Measurements from ENCODE around the gene ZNF527. TPM values are rescaled to one million over a fixed set of nuclear protein-coding genes. Genes with fewer than 3 reads are reported as not detected.
"Not testable (repeated sequence)": the region's sequence is repeated elsewhere in the genome, so short reads cannot be mapped to it uniquely, and the experiment has no call there.

The ZNF527 gene
- total and polyA plus RNA-seq, 8 donors: 4.3 to 11.9 (median 10.7) TPM

GRCh38 chr19:37401078-37401477 is 30.2 kb downstream of the ZNF527 start:
- no peak for DNase-seq
- Histone ChIP-seq H3K27ac (no peak overlapping the region), H3K4me3 (no peak overlapping the region), H3K4me1 (no peaks in the 10 kb centered on the region), H3K36me3 (no peaks in the 10 kb centered on the region), H3K9me3 (peaks cover 0 to 100% of the 10 kb centered on the region in 2 donors), H3K27me3 (no peaks in the 10 kb centered on the region)
- no peak for ATAC-seq
- intact Hi-C loops (cut with DNase I): no loop called here
- TF ChIP-seq CTCF (IDR thresholded peaks at IDR 0.05): no peak

DNA sequence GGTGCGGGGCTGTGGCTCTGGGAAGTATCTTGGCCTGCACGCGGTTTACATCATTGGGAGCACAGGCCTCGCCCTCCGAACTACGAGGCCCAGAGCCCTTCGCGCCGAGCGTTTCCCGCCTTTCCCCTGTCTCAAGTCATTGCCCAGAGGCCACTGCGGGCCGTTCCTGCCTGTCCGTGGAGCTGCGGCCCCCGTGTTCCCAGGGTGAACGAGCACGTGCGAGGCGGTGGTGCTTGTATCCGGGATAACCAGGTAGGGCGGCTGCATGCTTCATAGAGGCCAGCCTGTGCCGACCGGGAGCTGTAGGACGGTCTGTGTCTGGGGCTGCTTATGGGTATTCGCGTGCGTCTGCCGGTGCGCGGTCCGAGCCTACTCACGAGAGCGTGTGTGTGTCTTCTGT is 32.5 kb downstream of the ZNF527 start:
- intact Hi-C loops (cut with DNase I): no loop called here
- H3K27ac ChIP-seq: no peak overlapping the region
- no peaks in the 10 kb centered on the region for H3K4me1 ChIP-seq
- ATAC-seq (no peak), DNase-seq (no peak)
- TF ChIP-seq CTCF (IDR thresholded peaks at IDR 0.05): no peak
- H3K4me3 ChIP-seq: no peak overlapping the region
- peaks cover 0 to 99% of the 10 kb centered on the region in 2 donors for H3K9me3 ChIP-seq
- no peaks in the 10 kb centered on the region for H3K36me3 ChIP-seq
- no peaks in the 10 kb centered on the region for H3K27me3 ChIP-seq

DNA sequence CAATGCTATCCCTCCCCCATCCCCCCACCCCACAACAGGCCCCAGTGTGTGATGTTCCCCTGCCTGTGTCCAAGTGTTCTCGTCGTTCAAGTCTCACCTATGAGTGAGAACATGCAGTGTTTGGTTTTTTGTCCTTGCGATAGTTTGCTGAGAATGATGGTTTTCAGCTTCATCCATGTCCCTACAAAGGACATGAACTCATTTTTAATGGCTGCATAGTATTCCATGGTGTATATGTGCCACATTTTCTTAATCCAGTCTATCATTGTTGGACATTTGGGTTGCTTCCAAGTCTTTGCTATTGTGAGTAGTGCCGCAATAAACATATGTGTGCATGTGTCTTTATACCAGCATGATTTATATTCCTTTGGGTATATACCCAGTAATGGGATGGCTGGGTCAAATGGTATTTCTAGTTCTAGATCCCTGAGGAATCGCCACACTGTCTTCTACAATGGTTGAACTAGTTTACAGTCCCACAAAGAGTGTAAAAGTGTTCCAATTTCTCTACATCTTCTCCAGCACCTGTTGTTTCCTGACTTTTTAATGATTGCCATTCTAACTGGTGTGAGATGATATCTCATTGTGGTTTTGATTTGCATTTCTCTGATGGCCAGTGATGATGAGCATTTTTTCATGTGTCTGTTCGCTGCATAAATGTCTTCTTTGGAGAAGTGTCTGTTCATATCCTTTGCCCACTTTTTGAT is 35.4 kb downstream of the ZNF527 start:
- H3K36me3 ChIP-seq; ATAC-seq; H3K27ac ChIP-seq; H3K4me3 ChIP-seq; H3K4me1 ChIP-seq; DNase-seq; H3K27me3 ChIP-seq; intact Hi-C loops (cut with DNase I): not testable (repeated sequence)
- peaks cover 7 to 99% of the 10 kb centered on the region in 2 donors for H3K9me3 ChIP-seq

DNA sequence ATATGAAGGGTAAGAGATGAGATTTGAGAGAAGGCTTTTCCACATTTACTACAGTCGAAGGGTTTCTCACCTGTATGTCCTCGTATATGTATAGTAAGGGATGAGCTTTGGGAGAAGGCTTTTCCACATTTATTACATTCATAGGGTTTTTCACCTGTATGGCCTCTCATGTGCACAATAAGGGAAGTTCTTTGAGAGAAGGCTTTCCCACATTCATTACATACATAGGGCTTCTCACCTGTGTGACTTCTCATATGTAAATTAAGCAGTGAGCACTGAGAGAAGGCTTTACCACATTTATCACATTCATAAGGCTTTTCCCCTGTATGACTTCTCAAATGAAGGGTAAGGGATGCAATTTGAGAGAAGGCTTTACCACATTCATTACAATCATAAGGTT is 41.8 kb downstream of the ZNF527 start:
- no peak for TF ChIP-seq CTCF (IDR thresholded peaks at IDR 0.05)
- H3K4me1 ChIP-seq: no peaks in the 10 kb centered on the region
- ATAC-seq (no peak), DNase-seq (no peak)
- no peaks in the 10 kb centered on the region for H3K27me3 ChIP-seq
- no peak overlapping the region for H3K4me3 ChIP-seq
- H3K27ac ChIP-seq: no peak overlapping the region
- peaks cover 0 to 45% of the 10 kb centered on the region in 2 donors for H3K36me3 ChIP-seq
- H3K9me3 ChIP-seq: peaks cover 31 to 100% of the 10 kb centered on the region in 2 donors
- intact Hi-C loops (cut with DNase I): no loop called here

- no peak for TF ChIP-seq CTCF (IDR thresholded peaks at IDR 0.05)
- H3K27ac ChIP-seq: no peak overlapping the region
- H3K4me3 ChIP-seq: no peak overlapping the region
- no peak for DNase-seq
- intact Hi-C loops (cut with DNase I): no loop called here
- H3K36me3 ChIP-seq: peaks cover 0 to 50% of the 10 kb centered on the region in 2 donors
- ATAC-seq: no peak
- H3K9me3 ChIP-seq: peaks cover 31 to 100% of the 10 kb centered on the region in 2 donors
- no peaks in the 10 kb centered on the region for H3K4me1 ChIP-seq
- no peaks in the 10 kb centered on the region for H3K27me3 ChIP-seq
Observed at GRCh38 chr19:37413313-37414084, 42.6 kb downstream of the ZNF527 start.

Other genes with a start within 250 kb of the ZNF527 start
- gene ZNF585A, start 198.4 kb upstream of the ZNF527 start, total RNA-seq: 1 to 10 TPM; 9.6 to 9.9 TPM
- 10 to 100 TPM; 13.0 to 17.5 (median 15.6) TPM for gene ZNF585A, start 198.4 kb upstream of the ZNF527 start, polyA plus RNA-seq (ENCODE audit: insufficient read length in 6 of 6)
- gene ZNF585B, start 160.6 kb upstream of the ZNF527 start, total RNA-seq: 10 to 100 TPM; 11.6 to 16.6 TPM
- 10 to 100 TPM; 17.2 to 23.8 (median 19.8) TPM for gene ZNF585B, start 160.6 kb upstream of the ZNF527 start, polyA plus RNA-seq (ENCODE audit: insufficient read length in 6 of 6)
- 1 to 10 TPM; 5.5 to 7.0 TPM for gene ZNF383, start 152.9 kb upstream of the ZNF527 start, total RNA-seq
- gene ZNF383, start 152.9 kb upstream of the ZNF527 start, polyA plus RNA-seq (ENCODE audit: insufficient read length in 6 of 6): 10 to 100 TPM; 14.2 to 19.2 (median 15.9) TPM
- 1 to 10 TPM; 3.5 to 4.6 TPM for gene ZNF569, start 96.3 kb downstream of the ZNF527 start, total RNA-seq
- gene ZNF569, start 96.3 kb downstream of the ZNF527 start, polyA plus RNA-seq (ENCODE audit: insufficient read length in 6 of 6): 10 to 100 TPM in 3 of 6 donors, 1 to 10 TPM in 3; 9.1 to 15.5 (median 10.4) TPM
- gene ZNF570, start 98.3 kb downstream of the ZNF527 start, total RNA-seq: 1 to 10 TPM; 4.1 to 4.8 TPM
- 10 to 100 TPM in 5 of 6 donors, 1 to 10 TPM in 1; 9.7 to 12.9 (median 11.1) TPM for gene ZNF570, start 98.3 kb downstream of the ZNF527 start, polyA plus RNA-seq (ENCODE audit: insufficient read length in 6 of 6)
- 1 to 10 TPM; 3.5 to 4.8 TPM for gene ZNF793, start 135.8 kb downstream of the ZNF527 start, total RNA-seq
- 10 to 100 TPM; 27.0 to 39.4 (median 38.5) TPM for gene ZNF793, start 135.8 kb downstream of the ZNF527 start, polyA plus RNA-seq (ENCODE audit: insufficient read length in 6 of 6)
- gene ZNF571, start 223.7 kb downstream of the ZNF527 start, total RNA-seq: 1 to 10 TPM; 3.4 to 5.1 TPM
- gene ZNF571, start 223.7 kb downstream of the ZNF527 start, polyA plus RNA-seq (ENCODE audit: insufficient read length in 6 of 6): 10 to 100 TPM; 10.9 to 15.0 (median 11.6) TPM
- 1 to 10 TPM; 1.9 to 2.3 TPM for gene ZNF540, start 223.8 kb downstream of the ZNF527 start, total RNA-seq
- 1 to 10 TPM; 5.1 to 8.7 (median 7.0) TPM for gene ZNF540, start 223.8 kb downstream of the ZNF527 start, polyA plus RNA-seq (ENCODE audit: insufficient read length in 6 of 6)

Measured in left lung (tissue), 10 donors.